Daoy (cell line): ENCODE results near the gene PBX1. TPM values are rescaled to one million over a fixed set of nuclear protein-coding genes. Genes with fewer than 3 reads are reported as not detected.

Source experiments
- DNase-seq: peaks from one replicate; pipeline ENCODE4 v3.0.0-alpha.2; 2015; ENCODE audit warnings: low read depth
- total RNA-seq: library from RNA; depleted of rRNA; stranded (reverse); fragments of >200 nt; shearing (Covaris generic); gene quantifications from 2 replicates; pipeline ENCODE4 v1.2.3, GENCODE V29; 2014

PBX1 gene
- total RNA-seq, 1 experiment from 2014 or later, result 16.2 TPM

- DNase-seq, result no peak
Measured at GRCh38 chr1:164725401-164725800, 166.4 kb downstream of the PBX1 start.

GRCh38 chr1:164726235-164726634, 167.3 kb downstream of the PBX1 start:
- DNase-seq, result no peak

- DNase-seq, result peak; percentile 85
Measured at GRCh38 chr1:164728719-164729118, 169.7 kb downstream of the PBX1 start.

GRCh38 chr1:164731161-164731876, 172.3 kb downstream of the PBX1 start:
- no peak for DNase-seq

- DNase-seq, result peak; percentile 80
Measured at GRCh38 chr1:164733070-164733469, 174.1 kb downstream of the PBX1 start.

- no peak for DNase-seq
Measured at GRCh38 chr1:164733734-164734133, 174.8 kb downstream of the PBX1 start.

- peak; percentile 70 for DNase-seq
Measured at GRCh38 chr1:164735315-164736052, 176.5 kb downstream of the PBX1 start.

GRCh38 chr1:164736137-164736536, 177.2 kb downstream of the PBX1 start:
- DNase-seq, result no peak

- DNase-seq, result no peak
Measured at GRCh38 chr1:164739189-164739588, 180.2 kb downstream of the PBX1 start.

GRCh38 chr1:164740000-164740526, 181.1 kb downstream of the PBX1 start:
- DNase-seq, result no peak

GRCh38 chr1:164742745-164743144, 183.8 kb downstream of the PBX1 start:
- no peak for DNase-seq

GRCh38 chr1:164743976-164744375, 185.0 kb downstream of the PBX1 start:
- no peak for DNase-seq

GRCh38 chr1:164745736-164746135, 186.8 kb downstream of the PBX1 start:
- DNase-seq, result no peak

GRCh38 chr1:164746632-164747031, 187.6 kb downstream of the PBX1 start:
- DNase-seq, result no peak

GRCh38 chr1:164748253-164748899, 189.4 kb downstream of the PBX1 start:
- peak; percentile 81 for DNase-seq

GRCh38 chr1:164753521-164754077, 194.6 kb downstream of the PBX1 start:
- no peak for DNase-seq

GRCh38 chr1:164754088-164754600, 195.2 kb downstream of the PBX1 start:
- DNase-seq, result no peak

GRCh38 chr1:164755690-164756089, 196.7 kb downstream of the PBX1 start:
- no peak for DNase-seq

- DNase-seq, result no peak
Measured at GRCh38 chr1:164756741-164757140, 197.8 kb downstream of the PBX1 start.

GRCh38 chr1:164757625-164758024, 198.6 kb downstream of the PBX1 start:
- DNase-seq, result no peak

- DNase-seq, result no peak
Measured at GRCh38 chr1:164759144-164759920, 200.3 kb downstream of the PBX1 start.
